Ovary (tissue), 3 donors: ENCODE results near the gene GOSR1.

Experiments used
- CTCF ChIP-seq, 3 donors: fragments of 450-650 bp in 2 of 3; fragments of 200-600 bp in 1 of 3; IDR thresholded peaks; one replicate each; pipeline versions ENCODE4 v1.5.1 to v1.8.0; 2016 to 2022; ENCODE audit warnings: antibody characterized with exemption in 3 of 3, mild to moderate bottlenecking in 1 of 3
- POLR2A ChIP-seq: fragments of 450-650 bp; IDR thresholded peaks from one replicate; pipeline ENCODE4 v1.6.1; 2017; ENCODE audit warnings: antibody characterized with exemption, mild to moderate bottlenecking, moderate library complexity
- donor health status: DM: no; HTN: no; CAD: no.

GRCh38 chr17:30475206-30475605 is 2.0 kb upstream of the GOSR1 start:
- no peak for TF ChIP-seq CTCF (IDR thresholded peaks at IDR 0.05)
- no peak for TF ChIP-seq POLR2A
